Stimulated activated CD4-positive, alpha-beta T cell treated with anti-CD3 and anti-CD28 coated beads, Interleukin-15, amount 100 ng/mL, for 24 hours (primary cell): ENCODE data around the gene NDUFC2.
"Not testable (repeated sequence)": the region's sequence is repeated elsewhere in the genome, so short reads cannot be mapped to it uniquely, and the experiment has no call there.

Experiments
- DNase-seq: peaks from one replicate; pipeline ENCODE4 v3.0.0-alpha.2; 2020

NDUFC2 gene

DNA sequence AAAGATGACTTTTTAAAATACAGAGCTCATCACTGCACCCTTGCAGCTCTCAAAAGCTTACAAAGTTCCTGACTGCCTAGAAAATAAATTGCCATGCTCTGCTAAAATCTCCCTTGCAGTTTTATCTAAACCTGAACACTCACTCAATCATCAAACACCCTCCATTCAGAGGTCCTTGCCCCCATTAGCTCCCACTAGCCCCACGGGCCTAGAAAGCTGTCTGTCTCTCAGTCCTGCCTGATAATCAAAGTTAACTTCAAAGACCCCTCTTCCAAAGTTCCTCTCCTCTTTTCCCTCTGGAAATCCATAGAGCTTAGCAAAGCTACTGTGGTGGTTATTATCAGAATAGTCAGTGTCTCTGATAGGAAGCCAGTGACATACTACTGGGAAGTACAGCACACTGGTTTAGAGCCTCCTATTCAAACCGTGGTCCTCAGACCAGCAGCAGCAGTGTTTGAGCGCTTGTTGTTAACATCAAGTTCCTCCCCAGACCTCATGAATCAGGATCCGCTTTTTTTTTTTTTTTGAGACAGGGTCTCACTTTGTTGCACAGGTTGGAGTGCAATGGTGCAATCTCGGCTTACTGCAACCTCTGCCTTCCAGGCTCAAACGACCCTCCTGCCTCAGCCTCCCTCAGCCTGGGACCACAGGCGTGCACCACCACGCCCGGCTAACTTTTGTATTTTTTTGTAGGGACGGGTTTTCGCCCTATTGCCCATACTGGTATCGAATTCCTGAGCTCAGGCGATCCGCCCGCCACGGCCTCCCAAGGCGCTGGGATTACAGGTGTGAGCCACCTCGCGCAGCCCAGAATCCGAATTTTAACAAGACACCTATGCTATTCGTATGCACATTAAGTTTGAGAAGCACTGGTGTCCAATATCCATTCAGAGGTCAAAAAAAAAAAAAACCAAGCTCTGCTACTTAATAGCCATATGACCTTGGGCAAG lies 1.2 kb downstream of the NDUFC2 start:
- no peak for DNase-seq

- not testable (repeated sequence) for DNase-seq
Observed at GRCh38 chr11:78077592-78077991, 2.1 kb downstream of the NDUFC2 start.

DNA sequence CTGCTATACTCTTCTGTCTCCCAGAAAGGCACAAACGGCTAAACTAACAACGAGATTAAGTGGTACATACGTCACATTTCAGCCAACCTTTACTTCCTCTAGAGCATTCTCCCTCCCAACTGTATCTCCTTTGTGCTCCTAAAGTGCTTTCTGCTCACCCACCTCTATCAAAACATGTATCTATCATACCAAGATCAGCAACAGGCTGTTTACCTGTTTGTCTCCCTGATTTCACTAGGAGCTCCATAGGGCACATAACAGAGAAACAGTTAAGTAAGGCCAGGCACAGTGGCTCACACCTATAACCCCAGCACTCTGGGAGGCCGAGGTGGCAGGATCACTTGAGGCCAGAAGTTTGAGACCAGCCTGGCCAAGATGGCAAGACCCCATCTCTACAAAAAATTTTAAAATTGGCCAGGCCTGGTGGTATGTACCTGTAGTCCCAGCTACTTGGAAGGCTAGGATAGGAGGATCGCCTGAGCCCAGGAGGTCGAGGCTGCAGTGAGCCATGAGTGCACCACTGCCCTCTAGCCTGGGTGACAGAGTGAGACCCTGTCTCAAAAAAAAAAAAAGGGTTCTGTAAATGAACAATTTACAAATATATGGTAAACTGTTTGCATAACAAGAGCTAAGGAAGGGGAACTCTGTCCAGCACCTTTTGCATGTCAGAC lies 2.8 kb downstream of the NDUFC2 start:
- DNase-seq = no peak

DNA sequence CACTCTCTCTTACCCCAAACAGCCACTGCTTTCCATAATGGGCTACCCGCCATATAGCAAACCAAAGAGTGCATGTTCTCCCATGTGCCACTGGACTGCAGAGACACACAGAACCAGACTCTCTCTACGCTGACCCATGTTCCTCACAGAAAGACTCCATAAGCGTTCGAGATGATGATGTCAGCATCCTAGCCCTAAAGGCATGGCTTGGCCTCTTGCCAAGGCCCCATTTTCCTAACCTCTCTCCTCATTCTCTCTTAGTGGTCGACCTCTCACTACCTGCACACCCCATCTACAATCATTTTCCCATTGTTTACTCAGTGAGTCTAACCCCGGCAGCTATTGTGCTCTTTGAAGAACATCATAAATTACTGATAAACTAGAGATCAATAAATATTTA lies 4.9 kb downstream of the NDUFC2 start:
- no peak for DNase-seq

DNA sequence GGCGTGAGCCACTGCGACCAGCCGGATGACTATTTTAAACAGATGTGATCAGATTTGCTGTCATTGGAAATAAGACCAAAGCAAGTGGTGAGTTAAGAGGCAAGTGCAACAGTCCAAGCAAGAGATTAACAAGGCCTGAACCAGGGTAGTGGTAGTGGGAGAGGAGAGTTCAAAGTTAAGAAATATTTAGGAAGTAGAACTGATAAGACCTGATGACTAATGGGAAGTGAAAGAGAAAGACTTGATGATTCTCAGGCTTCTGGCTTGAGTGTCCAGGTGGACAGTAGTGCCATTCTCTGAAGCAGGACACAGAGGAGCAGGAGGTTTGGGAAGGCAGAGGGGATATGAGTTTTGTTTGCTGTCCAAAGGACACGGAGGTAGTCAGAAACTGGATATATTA lies 7.2 kb downstream of the NDUFC2 start:
- DNase-seq = no peak

DNA sequence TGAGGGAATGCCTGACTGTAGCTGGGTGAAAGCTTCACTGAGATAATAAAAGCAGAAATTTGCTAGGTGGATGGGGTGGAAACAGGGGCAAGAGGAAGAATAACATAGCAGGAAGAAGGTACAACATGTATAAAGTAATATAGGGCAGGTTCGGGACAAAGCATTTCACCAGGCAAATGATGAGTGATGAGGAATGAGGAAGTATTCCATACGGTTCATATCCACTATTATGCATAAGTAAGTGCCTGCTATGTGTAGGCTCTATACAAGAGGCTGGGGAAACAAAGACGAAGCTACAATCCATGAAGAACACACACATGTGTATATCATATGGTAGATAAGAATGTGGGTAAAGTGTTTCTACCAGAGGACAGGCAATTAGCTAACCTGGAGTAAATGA lies 7.9 kb downstream of the NDUFC2 start:
- DNase-seq = no peak

- no peak for DNase-seq
Observed at GRCh38 chr11:78070621-78071020, 9.0 kb downstream of the NDUFC2 start.

- DNase-seq = no peak
Observed at GRCh38 chr11:78069465-78069864, 10.2 kb downstream of the NDUFC2 start.

DNA sequence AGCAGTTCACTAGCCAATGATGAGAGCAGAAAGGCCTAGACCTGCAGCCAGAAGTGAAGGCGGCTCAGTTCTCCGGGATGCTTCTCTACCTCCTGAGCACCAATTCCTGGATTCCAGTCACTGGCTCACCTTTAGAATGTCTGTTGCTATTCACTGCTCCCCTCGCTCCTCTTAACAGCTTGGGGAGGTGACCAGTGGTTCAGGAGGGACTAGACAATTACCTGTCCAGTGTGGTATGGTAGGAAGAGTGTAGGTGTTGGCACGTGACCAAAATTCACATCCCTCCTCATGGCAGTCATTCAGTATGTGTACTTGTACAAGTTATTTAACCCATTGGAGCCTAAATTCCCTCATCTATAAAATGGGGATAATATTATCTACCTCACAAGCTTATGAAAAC lies 12.0 kb downstream of the NDUFC2 start:
- no peak for DNase-seq

- no peak for DNase-seq
Observed at GRCh38 chr11:78066471-78066870, 13.2 kb downstream of the NDUFC2 start.

DNA sequence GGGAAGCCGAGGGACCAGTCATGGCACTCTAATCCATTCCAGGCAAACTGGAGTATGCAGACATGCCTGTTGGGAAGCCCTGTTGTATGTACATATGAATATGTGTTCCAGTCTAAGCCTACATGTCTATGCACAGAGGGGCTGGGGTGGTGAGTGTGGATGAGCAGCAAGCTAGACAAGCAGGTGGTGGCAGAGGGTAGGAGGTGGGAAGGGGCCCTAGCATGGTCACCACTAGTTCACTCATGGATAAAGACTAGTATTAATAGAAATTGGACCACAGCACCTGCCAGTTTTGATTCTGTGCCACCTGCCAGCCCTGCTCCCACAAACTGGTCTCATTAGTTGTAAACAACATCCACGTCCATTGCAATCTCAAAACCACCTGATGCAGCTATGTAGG lies 14.5 kb downstream of the NDUFC2 start:
- no peak for DNase-seq

- no peak for DNase-seq
Observed at GRCh38 chr11:78063440-78064181, 16.1 kb downstream of the NDUFC2 start, which contains the start of gene THRSP. THRSP (plus strand) TSS chr11:78063861; CDS start chr11:78063882, 21 bp downstream.

DNA sequence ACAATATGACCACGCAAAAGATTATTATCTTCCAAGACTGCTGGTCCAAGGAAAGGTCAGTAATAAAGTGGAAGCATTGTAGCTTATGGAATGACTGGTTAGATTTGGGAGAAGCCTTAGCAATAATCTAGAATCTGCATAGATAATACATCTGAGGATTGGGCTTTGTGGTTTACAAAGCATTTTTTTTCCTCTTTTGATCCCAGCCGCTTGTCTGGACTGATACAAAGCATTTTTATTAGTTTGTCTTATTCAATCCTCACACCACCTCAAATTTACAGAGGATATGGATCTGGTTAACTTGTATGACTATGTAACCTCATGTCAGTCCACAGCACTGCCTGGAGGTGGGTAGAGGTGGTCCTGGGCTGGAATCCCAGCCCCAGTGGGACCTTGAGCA lies 17.0 kb downstream of the NDUFC2 start:
- no peak for DNase-seq

DNA sequence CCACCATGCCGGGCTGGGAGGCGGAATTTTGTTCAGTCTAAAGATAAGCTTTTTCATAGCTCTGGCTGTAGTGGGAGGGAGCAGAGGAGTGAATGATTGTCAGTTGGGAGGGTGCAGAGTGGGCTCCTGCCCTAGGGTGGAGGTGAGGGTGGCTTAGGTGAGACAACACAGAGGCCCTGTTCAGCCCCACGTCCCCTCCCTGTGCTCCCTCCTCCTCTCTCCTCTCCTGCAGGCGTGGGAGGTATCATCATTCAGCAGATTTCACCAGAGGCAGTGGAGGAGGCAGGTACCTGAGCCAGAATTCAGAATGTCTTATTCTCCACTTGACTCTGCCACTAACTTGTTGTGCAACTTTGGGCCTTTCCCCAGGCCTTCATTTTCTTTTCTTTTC lies 17.7 kb downstream of the NDUFC2 start:
- no peak for DNase-seq

DNA sequence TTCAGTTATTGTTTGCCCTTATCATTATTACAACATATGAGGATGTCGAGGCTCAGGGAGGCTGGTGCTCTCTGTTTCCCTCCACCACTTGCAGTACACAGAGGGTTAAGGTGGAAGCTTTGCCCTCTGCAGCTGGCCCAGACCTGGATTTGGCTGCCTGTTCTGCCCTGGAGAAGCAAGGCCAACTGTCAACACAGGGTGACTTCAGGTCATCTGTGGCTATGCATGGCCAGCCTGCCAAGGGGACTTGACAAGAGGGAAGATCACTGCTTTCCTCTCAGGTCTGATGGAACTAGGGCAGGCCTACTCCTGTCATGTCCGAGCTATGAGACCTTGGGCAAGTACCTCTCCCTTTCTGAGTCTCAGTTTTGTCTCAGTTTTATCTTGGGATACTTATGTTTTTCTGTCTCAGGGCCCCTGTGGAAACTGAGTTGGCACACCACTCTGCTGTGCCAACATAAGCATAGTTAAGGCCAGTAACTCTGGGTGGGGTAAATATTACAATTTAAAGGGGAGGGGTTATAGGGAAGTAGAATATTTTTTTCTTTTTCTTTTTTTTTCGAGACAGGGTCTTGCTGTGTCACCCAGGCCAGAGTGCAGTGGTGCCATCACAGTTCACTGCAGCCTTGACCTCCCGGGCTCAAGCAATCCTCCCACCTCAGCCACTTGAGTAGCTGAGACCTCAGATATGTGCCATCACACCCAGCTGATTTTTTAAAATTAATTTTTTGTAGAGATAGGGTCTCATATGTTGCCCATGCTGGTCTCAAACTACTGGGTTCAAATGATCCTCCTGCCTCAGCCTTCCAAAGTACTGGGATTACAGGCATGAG lies 18.4 kb downstream of the NDUFC2 start:
- no peak for DNase-seq

GRCh38 chr11:78060533-78060932 lies 19.1 kb downstream of the NDUFC2 start:
- DNase-seq = no peak

DNA sequence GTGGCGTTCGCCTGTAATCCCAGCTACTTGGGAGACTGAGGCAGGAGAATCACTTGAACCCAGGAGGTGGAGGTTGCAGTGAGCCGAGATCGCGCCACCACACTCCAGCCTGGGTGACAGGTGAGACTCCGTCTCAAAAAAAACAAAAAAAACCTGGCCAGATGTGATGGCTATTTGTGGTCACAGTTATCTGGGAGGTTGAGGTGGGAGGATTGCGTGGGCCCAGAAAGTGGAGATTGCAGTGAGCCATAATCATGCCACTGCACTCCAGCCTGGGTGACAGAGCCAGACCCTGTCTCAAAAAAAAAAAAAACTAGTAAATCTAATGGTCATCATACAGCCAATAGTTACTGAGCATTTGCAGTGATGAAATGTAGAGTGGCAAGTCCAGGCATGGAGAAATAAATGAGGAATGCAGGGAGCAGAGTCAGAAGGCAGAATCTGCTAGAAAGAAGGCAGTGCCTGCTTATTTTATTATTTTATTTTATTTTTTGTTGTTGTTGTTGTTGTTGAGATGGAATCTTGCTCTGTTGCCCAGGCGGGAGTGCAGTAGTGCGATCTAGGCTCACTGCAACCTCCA lies 19.8 kb downstream of the NDUFC2 start:
- DNase-seq = not testable (repeated sequence)

DNA sequence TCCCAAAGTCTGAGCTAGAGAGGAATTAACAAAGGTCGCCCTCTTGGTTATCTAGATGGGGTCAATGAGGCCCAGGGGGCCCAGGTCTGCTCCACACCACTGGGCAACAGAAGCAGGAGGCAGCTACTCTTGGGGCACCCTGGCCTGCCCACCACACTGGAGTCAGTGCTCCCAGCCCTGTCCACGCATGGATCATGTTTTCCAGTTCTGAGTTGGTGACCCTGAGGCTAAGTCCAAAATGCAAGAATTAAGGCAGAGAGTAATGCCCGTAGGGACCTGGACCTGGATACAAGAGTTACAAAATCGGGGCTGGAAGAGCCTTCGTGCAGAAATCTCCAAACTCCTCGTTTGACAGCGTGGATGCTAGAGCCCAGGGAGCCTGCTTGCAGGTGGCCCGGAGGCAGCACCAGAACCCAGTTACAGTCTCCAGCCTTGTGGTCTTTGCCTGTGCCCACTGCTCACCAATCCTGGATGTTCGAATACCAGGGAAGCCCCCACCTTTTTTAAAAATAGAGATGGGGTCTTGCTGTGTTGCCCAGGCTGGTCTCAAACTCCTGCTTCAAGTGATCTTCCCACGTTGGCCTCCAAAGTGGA lies 22.1 kb downstream of the NDUFC2 start:
- DNase-seq = no peak

DNA sequence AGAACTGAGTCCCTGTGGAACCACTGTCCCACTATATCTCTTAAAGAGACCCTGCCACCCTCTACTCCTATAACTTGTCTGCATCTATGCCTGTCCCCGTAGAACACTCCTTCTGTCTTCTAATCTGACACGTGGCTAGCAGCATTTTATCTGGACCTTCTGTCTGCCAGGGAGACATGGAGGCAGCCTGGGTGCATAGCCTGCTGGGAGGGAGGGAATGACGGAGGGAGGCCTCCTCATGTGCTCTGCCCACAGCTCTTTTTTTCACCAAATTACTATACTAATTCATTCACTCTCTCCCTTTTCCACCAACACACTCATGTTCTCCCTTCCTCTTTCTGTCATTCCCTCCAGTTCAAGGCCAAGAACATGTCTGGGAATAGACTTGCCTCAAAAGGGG lies 23.6 kb downstream of the NDUFC2 start:
- no peak for DNase-seq

DNA sequence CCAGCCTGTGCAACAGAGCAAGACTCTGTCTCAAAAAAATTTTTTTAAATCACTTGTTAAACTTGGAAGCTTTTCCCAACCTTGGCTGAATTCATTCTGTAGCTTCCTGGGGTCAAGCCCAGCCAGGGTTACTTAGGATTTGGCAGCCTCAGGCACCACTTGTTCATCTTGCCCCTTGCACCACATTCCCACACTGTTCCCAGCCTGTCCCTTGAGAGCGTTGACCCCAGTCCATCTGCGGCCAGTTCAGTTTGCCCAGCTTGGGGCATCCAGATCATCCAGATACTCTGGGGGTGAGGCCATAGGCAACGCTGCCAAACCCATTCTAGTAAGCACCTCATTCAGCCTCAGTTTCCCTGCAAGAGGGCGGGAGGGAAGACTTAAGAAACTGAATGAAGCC lies 24.7 kb downstream of the NDUFC2 start:
- no peak for DNase-seq

DNA sequence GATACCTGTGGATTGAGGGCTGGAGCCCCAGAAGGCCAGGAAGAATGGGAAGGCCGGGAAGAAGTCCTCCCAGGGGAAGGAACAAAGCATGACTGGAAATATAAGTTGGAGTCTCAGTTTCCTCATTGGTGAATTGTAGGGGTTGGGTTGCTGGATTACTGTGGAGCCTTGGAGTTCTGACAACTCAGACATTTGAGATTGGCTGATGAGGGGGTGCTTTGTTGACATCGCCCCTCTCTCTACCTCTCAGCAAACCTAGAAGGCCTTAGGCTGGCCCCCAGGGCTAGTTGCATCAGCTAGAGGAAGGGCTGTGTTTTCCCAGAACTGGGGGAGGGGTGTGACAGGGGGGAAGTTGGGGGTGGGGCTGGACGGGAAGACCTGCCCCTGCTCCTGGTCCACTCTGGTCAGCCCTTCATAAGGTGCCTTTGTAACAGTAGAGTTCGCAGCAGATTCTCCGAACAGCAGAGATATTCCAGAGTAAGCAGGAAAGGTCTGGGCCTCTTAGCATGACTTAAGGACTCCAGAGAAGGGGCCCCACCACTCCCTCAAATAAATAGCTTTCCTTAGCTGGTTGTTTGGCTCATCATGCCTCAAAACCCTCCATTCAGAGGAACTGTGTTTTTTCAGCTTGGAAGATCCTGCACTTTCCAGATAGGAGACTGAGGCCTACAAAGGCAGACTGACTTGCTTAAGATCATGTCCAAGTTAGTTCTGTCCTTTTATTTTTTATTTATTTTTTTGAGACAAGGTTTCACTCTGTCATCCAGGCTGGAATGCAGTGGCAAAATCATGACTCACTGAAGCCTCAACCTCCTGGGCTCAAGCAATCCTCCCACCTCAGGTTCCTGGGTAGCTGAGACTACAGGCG lies 28.5 kb downstream of the NDUFC2 start:
- DNase-seq = no peak
